Measurements from ENCODE around the gene DPCD. TPM values are rescaled to one million over a fixed set of nuclear protein-coding genes. Genes with fewer than 3 reads are reported as not detected.

The DPCD gene
- polyA plus RNA-seq, 1 of the 3 experiments (the other 2 are of a cell fraction) = 106 TPM

DNA sequence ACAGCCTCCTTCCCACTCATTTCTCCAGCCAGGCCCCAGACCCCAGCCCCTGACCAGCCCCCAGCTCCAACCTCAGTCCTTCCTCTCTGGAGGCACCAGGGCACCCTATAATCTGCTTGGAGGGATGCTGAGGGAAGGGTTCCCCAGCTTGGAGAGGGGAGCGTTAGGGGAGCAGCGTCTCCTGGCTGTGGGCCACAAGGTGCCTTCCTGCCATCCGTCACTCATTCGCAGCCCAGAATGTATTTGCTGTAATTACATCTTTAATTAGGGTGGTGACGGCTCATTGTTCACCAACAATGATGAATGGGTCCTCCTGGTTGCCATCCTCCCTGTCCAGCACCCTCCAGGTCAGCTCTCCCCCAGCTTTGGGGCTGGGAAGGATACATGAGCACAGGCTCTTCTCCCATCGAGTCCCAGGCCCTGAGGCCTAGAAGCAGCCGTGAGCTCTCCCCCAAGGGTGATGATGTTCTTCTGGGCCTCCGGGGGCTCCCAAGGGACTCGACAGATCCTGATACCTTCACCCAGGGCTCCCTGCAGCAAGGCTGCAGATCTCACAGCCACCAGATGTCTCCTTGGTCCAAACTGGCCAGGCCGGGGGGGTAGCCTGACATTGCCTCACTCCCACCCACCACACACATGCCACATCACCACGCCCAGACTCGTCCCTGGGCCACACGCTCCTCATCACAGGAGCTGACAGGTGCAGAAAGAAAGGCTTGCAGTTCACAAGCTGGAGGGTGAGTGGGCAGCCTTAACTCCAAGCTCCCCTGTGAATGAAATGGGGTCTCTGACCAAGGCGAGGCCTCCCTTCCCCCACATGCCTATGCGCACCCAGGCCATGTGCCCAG lies 26.8 kb upstream of the DPCD start:
- DNase-seq = no peak
- no peak for TF ChIP-seq MXI1 (IDR thresholded peaks at IDR 0.05; ENCODE audit: low read depth, low read length)
- no peak for TF ChIP-seq NFIC (IDR thresholded peaks at IDR 0.05; ENCODE audit: borderline replicate concordance)
- TF ChIP-seq FOSL2 (IDR thresholded peaks at IDR 0.05; ENCODE audit: borderline replicate concordance, low read depth) = no peak
- TF ChIP-seq, protein P1, sequence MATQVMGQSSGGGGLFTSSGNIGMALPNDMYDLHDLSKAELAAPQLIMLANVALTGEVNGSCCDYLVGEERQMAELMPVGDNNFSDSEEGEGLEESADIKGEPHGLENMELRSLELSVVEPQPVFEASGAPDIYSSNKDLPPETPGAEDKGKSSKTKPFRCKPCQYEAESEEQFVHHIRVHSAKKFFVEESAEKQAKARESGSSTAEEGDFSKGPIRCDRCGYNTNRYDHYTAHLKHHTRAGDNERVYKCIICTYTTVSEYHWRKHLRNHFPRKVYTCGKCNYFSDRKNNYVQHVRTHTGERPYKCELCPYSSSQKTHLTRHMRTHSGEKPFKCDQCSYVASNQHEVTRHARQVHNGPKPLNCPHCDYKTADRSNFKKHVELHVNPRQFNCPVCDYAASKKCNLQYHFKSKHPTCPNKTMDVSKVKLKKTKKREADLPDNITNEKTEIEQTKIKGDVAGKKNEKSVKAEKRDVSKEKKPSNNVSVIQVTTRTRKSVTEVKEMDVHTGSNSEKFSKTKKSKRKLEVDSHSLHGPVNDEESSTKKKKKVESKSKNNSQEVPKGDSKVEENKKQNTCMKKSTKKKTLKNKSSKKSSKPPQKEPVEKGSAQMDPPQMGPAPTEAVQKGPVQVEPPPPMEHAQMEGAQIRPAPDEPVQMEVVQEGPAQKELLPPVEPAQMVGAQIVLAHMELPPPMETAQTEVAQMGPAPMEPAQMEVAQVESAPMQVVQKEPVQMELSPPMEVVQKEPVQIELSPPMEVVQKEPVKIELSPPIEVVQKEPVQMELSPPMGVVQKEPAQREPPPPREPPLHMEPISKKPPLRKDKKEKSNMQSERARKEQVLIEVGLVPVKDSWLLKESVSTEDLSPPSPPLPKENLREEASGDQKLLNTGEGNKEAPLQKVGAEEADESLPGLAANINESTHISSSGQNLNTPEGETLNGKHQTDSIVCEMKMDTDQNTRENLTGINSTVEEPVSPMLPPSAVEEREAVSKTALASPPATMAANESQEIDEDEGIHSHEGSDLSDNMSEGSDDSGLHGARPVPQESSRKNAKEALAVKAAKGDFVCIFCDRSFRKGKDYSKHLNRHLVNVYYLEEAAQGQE (IDR thresholded peaks at IDR 0.05; ENCODE audit: low read depth, low read length) = no peak
- no peak for TF ChIP-seq EP300 (IDR thresholded peaks at IDR 0.05; ENCODE audit: borderline replicate concordance in 1 of 2, low read depth in 1 of 2, low read length in 1 of 2)
- no peak for TF ChIP-seq RFX5 (IDR thresholded peaks at IDR 0.05; ENCODE audit: low read length)
- no peak for TF ChIP-seq SIN3A (IDR thresholded peaks at IDR 0.05; ENCODE audit: borderline replicate concordance, low read depth, low read length)
- WGBS (ENCODE audit: low lambda C conversion rate) = 96% methylated on average over 10 of the region's 15 CpGs
- Histone ChIP-seq H3K27ac (ENCODE audit: low read depth in 2 of 2, low read length in 1 of 2) (no peak overlapping the region; a peak in 1 of 4 replicates), H4K20me1 (ENCODE audit: insufficient read depth) (no peaks in the 10 kb centered on the region), H3K9me3 (no peaks in the 10 kb centered on the region), H2AFZ (ENCODE audit: low read depth) (no peak overlapping the region), H3K36me3 (replicated peaks in 1 of 2; ENCODE audit: control insufficient read depth in 1 of 2, insufficient read depth in 2 of 2, low read length in 1 of 2) (no peaks in the 10 kb centered on the region), H3K9me2 (no peaks in the 10 kb centered on the region), H3K4me1 (ENCODE audit: control insufficient read depth in 1 of 2, insufficient read depth in 2 of 2, low read depth in 1 of 2, low read length in 1 of 2) (peaks cover 0 to 54% of the 10 kb centered on the region in 2 experiments; a peak in 1 of 4 replicates), H3F3A (replicated peaks; ENCODE audit: insufficient read depth) (no peaks in the 10 kb centered on the region), H3K4me3 (ENCODE audit: low read depth in 2 of 2, low read length in 1 of 2) (no peak overlapping the region), H3K27me3 (ENCODE audit: insufficient read depth) (no peaks in the 10 kb centered on the region; the same call in 1 of the 2 replicates), H3K9ac (no peak overlapping the region), H3K4me2 (no peak overlapping the region), H3K79me2 (ENCODE audit: insufficient read depth) (no peaks in the 10 kb centered on the region)
- POLR2A ChIA-PET = no interaction called here
- CTCF ChIA-PET = interaction anchor here (0.7 to 10.1 kb wide), 9 partner anchors 10 to 400 kb away, joined by 3 to 58 read pairs (median 5); no protein-coding TSS in a partner anchor

GRCh38 chr10:101562231-101562630 lies 25.9 kb upstream of the DPCD start:
- H3K36me3 ChIP-seq (replicated peaks in 1 of 2; ENCODE audit: control insufficient read depth in 1 of 2, insufficient read depth in 2 of 2, low read length in 1 of 2) = no peaks in the 10 kb centered on the region
- no peak overlapping the region for H3K9ac ChIP-seq
- peaks cover 0 to 57% of the 10 kb centered on the region in 2 experiments; a peak in 1 of 4 replicates for H3K4me1 ChIP-seq (ENCODE audit: control insufficient read depth in 1 of 2, insufficient read depth in 2 of 2, low read depth in 1 of 2, low read length in 1 of 2)
- CTCF ChIA-PET = interaction anchor here (0.8 to 10.1 kb wide), 6 partner anchors 9 to 348 kb away, joined by 3 to 58 read pairs (median 5); no protein-coding TSS in a partner anchor
- TF ChIP-seq, protein P2, sequence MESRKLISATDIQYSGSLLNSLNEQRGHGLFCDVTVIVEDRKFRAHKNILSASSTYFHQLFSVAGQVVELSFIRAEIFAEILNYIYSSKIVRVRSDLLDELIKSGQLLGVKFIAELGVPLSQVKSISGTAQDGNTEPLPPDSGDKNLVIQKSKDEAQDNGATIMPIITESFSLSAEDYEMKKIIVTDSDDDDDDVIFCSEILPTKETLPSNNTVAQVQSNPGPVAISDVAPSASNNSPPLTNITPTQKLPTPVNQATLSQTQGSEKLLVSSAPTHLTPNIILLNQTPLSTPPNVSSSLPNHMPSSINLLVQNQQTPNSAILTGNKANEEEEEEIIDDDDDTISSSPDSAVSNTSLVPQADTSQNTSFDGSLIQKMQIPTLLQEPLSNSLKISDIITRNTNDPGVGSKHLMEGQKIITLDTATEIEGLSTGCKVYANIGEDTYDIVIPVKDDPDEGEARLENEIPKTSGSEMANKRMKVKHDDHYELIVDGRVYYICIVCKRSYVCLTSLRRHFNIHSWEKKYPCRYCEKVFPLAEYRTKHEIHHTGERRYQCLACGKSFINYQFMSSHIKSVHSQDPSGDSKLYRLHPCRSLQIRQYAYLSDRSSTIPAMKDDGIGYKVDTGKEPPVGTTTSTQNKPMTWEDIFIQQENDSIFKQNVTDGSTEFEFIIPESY (IDR thresholded peaks at IDR 0.05; ENCODE audit: borderline replicate concordance, low read depth) = no peak
- no peaks in the 10 kb centered on the region for H3K9me3 ChIP-seq
- no peak for DNase-seq
- H3K27ac ChIP-seq (ENCODE audit: low read depth in 2 of 2, low read length in 1 of 2) = no peak overlapping the region
- H3K9me2 ChIP-seq = no peaks in the 10 kb centered on the region
- POLR2A ChIA-PET = interaction anchor here (0.9 kb wide), 1 partner anchor 270 kb away, joined by 3 read pairs; no protein-coding TSS in a partner anchor
- no peak overlapping the region for H2AFZ ChIP-seq (ENCODE audit: low read depth)
- no peaks in the 10 kb centered on the region for H3F3A ChIP-seq (replicated peaks; ENCODE audit: insufficient read depth)
- 82% methylated on average over 5 of the region's 5 CpGs for WGBS (ENCODE audit: low lambda C conversion rate)
- H3K79me2 ChIP-seq (ENCODE audit: insufficient read depth) = no peaks in the 10 kb centered on the region
- no peaks in the 10 kb centered on the region; the same call in 1 of the 2 replicates for H3K27me3 ChIP-seq (ENCODE audit: insufficient read depth)
- no peak overlapping the region for H3K4me3 ChIP-seq (ENCODE audit: low read depth in 2 of 2, low read length in 1 of 2)
- H3K4me2 ChIP-seq = no peak overlapping the region
- no peaks in the 10 kb centered on the region for H4K20me1 ChIP-seq (ENCODE audit: insufficient read depth)

All from SK-N-SH (cell line).